Erythroblast (primary cell): ENCODE data around the gene STXBP4.

Experiments used
- GATA1 ChIP-seq: IDR thresholded peaks from 2 replicates; pipeline ENCODE4 v1.6.1; 2011; ENCODE audit warnings: low read depth, mild to moderate bottlenecking, control low read depth, low read length, moderate library complexity
- POLR2A ChIP-seq: IDR thresholded peaks from 2 replicates; pipeline ENCODE4 v1.6.1; 2011; ENCODE audit warnings: mild to moderate bottlenecking, low read length

DNA sequence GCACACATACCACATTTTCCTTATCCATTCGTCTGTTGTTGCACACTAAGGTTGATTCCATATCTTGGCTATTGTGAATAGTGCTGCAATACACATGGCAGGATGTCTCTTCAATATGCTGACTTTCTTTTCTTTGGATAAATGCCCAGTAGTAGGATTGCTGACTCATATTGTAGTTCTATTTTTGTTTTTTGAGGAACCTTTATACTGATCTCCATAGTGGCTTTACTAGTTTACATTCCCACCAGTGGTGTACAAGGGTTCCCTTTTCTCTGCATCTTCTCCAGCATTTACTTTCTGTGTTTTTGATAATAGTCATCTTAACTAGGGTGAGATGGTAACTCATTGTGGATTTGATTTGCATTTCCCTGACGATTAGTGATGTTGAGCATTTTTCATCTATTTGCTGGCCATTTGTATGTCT is 118.1 kb downstream of the STXBP4 start:
- TF ChIP-seq POLR2A = no peak
- TF ChIP-seq GATA1 = no peak
